GM12878 (cell line): Measurements from ENCODE around the gene ZBTB49.

ENCODE experiments used
- BCL11A ChIP-seq: IDR thresholded peaks from 2 replicates; pipeline ENCODE4 v1.6.1; 2011; ENCODE audit warnings: low read depth, low read length
- CREM ChIP-seq: IDR thresholded peaks from 2 replicates; pipeline ENCODE4 v1.6.1; 2014; ENCODE audit warnings: antibody characterized with exemption, low read depth
- EP300 ChIP-seq, 2 experiments: fragments of 150-350 bp in 1 of 2; IDR thresholded peaks; 2 replicates each; pipeline ENCODE4 v1.6.1; 2011 to 2012; ENCODE audit warnings: low read depth in 2 of 2, low read length in 2 of 2, borderline replicate concordance in 1 of 2, improper control_type of control experiment in 1 of 2, inconsistent platforms in 1 of 2; ENCODE audit not compliant: control insufficient read depth in 1 of 2
- EZH2 ChIP-seq: IDR thresholded peaks from 2 replicates; pipeline ENCODE4 v1.6.1; 2012; ENCODE audit warnings: low read depth, mild to moderate bottlenecking, control low read depth, inconsistent platforms, low read length, borderline replicate concordance; ENCODE audit not compliant: control insufficient read depth
- JUND ChIP-seq: IDR thresholded peaks from 2 replicates; pipeline ENCODE4 v1.6.1; 2012; ENCODE audit warnings: low read depth, mild to moderate bottlenecking, low read length, improper control_type of control experiment, moderate library complexity
- NFYA ChIP-seq: IDR thresholded peaks from 2 replicates; pipeline ENCODE4 v1.6.1; 2011; ENCODE audit warnings: low read depth, mild to moderate bottlenecking, low read length, improper control_type of control experiment, borderline replicate concordance
- POLR2A ChIP-seq: IDR thresholded peaks from 2 replicates; pipeline ENCODE4 v1.6.1; 2011; ENCODE audit warnings: low read depth, mild to moderate bottlenecking, low read length
- POLR2AphosphoS5 ChIP-seq: IDR thresholded peaks from 2 replicates; pipeline ENCODE4 v1.6.1; 2011; ENCODE audit warnings: mild to moderate bottlenecking, low read length, inconsistent platforms
- RAD21 ChIP-seq: IDR thresholded peaks from 2 replicates; pipeline ENCODE4 v1.6.1; 2011; ENCODE audit warnings: mild to moderate bottlenecking, low read depth, low read length, moderate library complexity; ENCODE audit not compliant: insufficient read depth
- SIN3A ChIP-seq: IDR thresholded peaks from 2 replicates; pipeline ENCODE4 v1.6.1; 2012; ENCODE audit warnings: low read depth, low read length, improper control_type of control experiment
- SUPT20H ChIP-seq: IDR thresholded peaks from 2 replicates; pipeline ENCODE4 v1.6.1; 2011; ENCODE audit warnings: low read depth, mild to moderate bottlenecking, low read length, moderate library complexity, borderline replicate concordance; ENCODE audit not compliant: control insufficient read depth
- ZNF384 ChIP-seq: IDR thresholded peaks from 2 replicates; pipeline ENCODE4 v1.6.1; 2012; ENCODE audit warnings: low read depth, mild to moderate bottlenecking, low read length, improper control_type of control experiment, borderline replicate concordance
- TF ChIP-seq, protein P1 (sequence below): IDR thresholded peaks from 2 replicates; pipeline ENCODE4 v1.6.1; 2012; ENCODE audit warnings: low read length, inconsistent platforms
- TF ChIP-seq, protein P2 (sequence below), 3 experiments: IDR thresholded peaks in 2 of 3; conservative IDR thresholded peaks in 1 of 3; 2 replicates each; pipeline ENCODE4 v1.5.1; 2011; ENCODE audit warnings: low read depth in 3 of 3, low read length in 3 of 3, mild to moderate bottlenecking in 3 of 3, control low read depth in 2 of 3, moderate library complexity in 2 of 3, inconsistent platforms in 1 of 3, mixed read lengths in 1 of 3; ENCODE audit not compliant: control insufficient read depth in 2 of 3, insufficient read depth in 1 of 3; ENCODE audit errors: extremely low read depth in 1 of 3

DNA sequence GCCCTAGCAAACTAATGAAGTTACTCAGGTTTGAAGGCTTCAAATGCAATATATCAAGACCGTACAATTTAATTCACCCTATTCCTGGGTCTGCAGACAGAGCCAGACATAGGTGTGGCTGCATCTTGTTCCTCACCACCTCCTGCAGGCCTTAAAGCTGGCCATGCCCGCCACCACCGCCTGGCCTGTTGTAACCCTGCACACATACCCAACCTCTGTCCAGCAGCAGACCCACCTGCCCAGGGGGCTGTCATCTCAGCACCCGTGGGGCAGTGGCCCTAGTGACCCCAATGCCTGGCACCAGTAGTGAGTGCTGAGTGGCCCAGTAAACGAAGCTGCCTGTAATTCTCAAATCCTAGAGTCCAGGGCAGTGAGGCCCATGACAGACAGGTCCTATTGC lies 40.7 kb downstream of the ZBTB49 start:
- no peak for TF ChIP-seq ZNF384
- TF ChIP-seq, protein P1, sequence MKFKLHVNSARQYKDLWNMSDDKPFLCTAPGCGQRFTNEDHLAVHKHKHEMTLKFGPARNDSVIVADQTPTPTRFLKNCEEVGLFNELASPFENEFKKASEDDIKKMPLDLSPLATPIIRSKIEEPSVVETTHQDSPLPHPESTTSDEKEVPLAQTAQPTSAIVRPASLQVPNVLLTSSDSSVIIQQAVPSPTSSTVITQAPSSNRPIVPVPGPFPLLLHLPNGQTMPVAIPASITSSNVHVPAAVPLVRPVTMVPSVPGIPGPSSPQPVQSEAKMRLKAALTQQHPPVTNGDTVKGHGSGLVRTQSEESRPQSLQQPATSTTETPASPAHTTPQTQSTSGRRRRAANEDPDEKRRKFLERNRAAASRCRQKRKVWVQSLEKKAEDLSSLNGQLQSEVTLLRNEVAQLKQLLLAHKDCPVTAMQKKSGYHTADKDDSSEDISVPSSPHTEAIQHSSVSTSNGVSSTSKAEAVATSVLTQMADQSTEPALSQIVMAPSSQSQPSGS: no peak
- TF ChIP-seq, protein P2, sequence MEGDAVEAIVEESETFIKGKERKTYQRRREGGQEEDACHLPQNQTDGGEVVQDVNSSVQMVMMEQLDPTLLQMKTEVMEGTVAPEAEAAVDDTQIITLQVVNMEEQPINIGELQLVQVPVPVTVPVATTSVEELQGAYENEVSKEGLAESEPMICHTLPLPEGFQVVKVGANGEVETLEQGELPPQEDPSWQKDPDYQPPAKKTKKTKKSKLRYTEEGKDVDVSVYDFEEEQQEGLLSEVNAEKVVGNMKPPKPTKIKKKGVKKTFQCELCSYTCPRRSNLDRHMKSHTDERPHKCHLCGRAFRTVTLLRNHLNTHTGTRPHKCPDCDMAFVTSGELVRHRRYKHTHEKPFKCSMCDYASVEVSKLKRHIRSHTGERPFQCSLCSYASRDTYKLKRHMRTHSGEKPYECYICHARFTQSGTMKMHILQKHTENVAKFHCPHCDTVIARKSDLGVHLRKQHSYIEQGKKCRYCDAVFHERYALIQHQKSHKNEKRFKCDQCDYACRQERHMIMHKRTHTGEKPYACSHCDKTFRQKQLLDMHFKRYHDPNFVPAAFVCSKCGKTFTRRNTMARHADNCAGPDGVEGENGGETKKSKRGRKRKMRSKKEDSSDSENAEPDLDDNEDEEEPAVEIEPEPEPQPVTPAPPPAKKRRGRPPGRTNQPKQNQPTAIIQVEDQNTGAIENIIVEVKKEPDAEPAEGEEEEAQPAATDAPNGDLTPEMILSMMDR (IDR thresholded peaks at IDR 0.05 in 2 of 3, conservative IDR thresholded peaks at IDR 0.05 in 1 of 3; ENCODE audit: control insufficient read depth in 2 of 3, extremely low read depth in 1 of 3, insufficient read depth in 1 of 3, low read depth in 3 of 3, low read length in 3 of 3): no peak
- no peak for TF ChIP-seq EP300 (IDR thresholded peaks at IDR 0.05; ENCODE audit: borderline replicate concordance in 1 of 2, control insufficient read depth in 1 of 2, low read depth in 2 of 2, low read length in 2 of 2)
- TF ChIP-seq NFYA: no peak
- TF ChIP-seq SIN3A: no peak
- TF ChIP-seq CREM: no peak
- TF ChIP-seq RAD21: no peak
- TF ChIP-seq POLR2AphosphoS5: no peak
- TF ChIP-seq JUND: no peak
- TF ChIP-seq EZH2: no peak
- TF ChIP-seq POLR2A: no peak
- TF ChIP-seq SUPT20H: no peak
- no peak for TF ChIP-seq BCL11A
